HCT116 (cell line): Measurements from ENCODE around the gene SSX2IP. TPM values are rescaled to one million over a fixed set of nuclear protein-coding genes. Genes with fewer than 3 reads are reported as not detected.

ENCODE experiments used
- ATAC-seq: fragments of 200-7000 bp; cut with Tn5 transposase; 2 replicates; pipeline ENCODE4 v1.9.1; 2020; ENCODE audit warnings: mild to moderate bottlenecking, moderate library complexity
- BruUV-seq: library from RNA; stranded (reverse); fragments of 400-500 nt; replicated peaks from 2 replicates; lab custom pipeline; 2021; lab: Mats Ljungman, UMichigan
- CTCF ChIA-PET: fragments of 300-600 bp; sonication (Branson Sonifier 250); formaldehyde crosslinking; loops from one replicate; lab custom pipeline; 2021; ENCODE audit warnings: antibody characterized with exemption; lab: Charles Lee
- POLR2A ChIA-PET: fragments of 300-600, 350-600 bp; sonication (Branson Sonifier 250); formaldehyde crosslinking; loops from one replicate; lab custom pipeline; 2021; ENCODE audit warnings: antibody characterized with exemption; lab: Charles Lee
- RAD21 ChIA-PET, 2 experiments: fragments of 300-600 bp; sonication (Branson Sonifier 250); formaldehyde crosslinking; loops; one replicate each; lab custom pipeline; 2023; ENCODE audit warnings: low total read pairs in 2 of 2; ENCODE audit not compliant: uncharacterized antibody in 2 of 2, unreplicated experiment in 2 of 2, low non-redundant PET in 1 of 2; lab: Charles Lee
- DNase-seq: peaks from one replicate; pipeline ENCODE4 v3.0.0-alpha.2; 2010; ENCODE audit warnings: low read depth, low spot score
- H2AFZ ChIP-seq: fragments of 200-600 bp; shearing (Covaris generic), sonication (generic); 2 replicates; pipeline ENCODE4 v1.6.1; 2017; ENCODE audit warnings: low read depth, mixed run types, mixed read lengths, antibody characterized with exemption, low read length; ENCODE audit not compliant: poor library complexity, severe bottlenecking
- H3K27ac ChIP-seq: 2 replicates; pipeline ENCODE4 v1.5.1; 2012; ENCODE audit warnings: low read depth, low read length
- H3K27me3 ChIP-seq: fragments of 200-600 bp; sonication (generic); 2 replicates; pipeline ENCODE4 v1.6.1; 2016; ENCODE audit warnings: mixed run types, low read length, mixed read lengths; ENCODE audit not compliant: insufficient read depth
- H3K36me3 ChIP-seq, 2 experiments: fragments of 200-500 bp in 1 of 2; fragments of 200-600 bp in 1 of 2; sonication (Bioruptor generic) in 1 of 2; sonication (generic) in 1 of 2; 2 replicates each; pipeline versions ENCODE4 v1.5.1 to v1.6.1; 2014 to 2016; ENCODE audit warnings: low read length in 2 of 2, inconsistent platforms in 1 of 2, mixed read lengths in 1 of 2, mixed run types in 1 of 2; ENCODE audit not compliant: insufficient read depth in 2 of 2, control insufficient read depth in 1 of 2
- H3K4me1 ChIP-seq, 2 experiments: fragments of 200-600 bp in 1 of 2; sonication (generic) in 1 of 2; 2 replicates each; pipeline versions ENCODE4 v1.5.1 to v1.6.1; 2012 to 2017; ENCODE audit warnings: low read length in 2 of 2, inconsistent platforms in 1 of 2, mild to moderate bottlenecking in 1 of 2, mixed read lengths in 1 of 2, mixed run types in 1 of 2, moderate library complexity in 1 of 2; ENCODE audit not compliant: insufficient read depth in 2 of 2, control insufficient read depth in 1 of 2
- H3K4me2 ChIP-seq: fragments of 200-600 bp; sonication (generic); 2 replicates; pipeline ENCODE4 v1.6.1; 2017; ENCODE audit warnings: mixed run types, low read length, mixed read lengths
- H3K4me3 ChIP-seq, 2 experiments: fragments of 200-600 bp in 1 of 2; sonication (generic) in 1 of 2; replicated peaks in 1 of 2; 2 replicates each; pipeline ENCODE4 v1.5.1; 2011 to 2016; ENCODE audit warnings: low read length in 2 of 2, control low read depth in 1 of 2, low read depth in 1 of 2, mild to moderate bottlenecking in 1 of 2, mixed read lengths in 1 of 2, mixed run types in 1 of 2
- H3K79me2 ChIP-seq: fragments of 200-600 bp; sonication (generic); 2 replicates; pipeline ENCODE4 v1.6.1; 2017; ENCODE audit warnings: mild to moderate bottlenecking, mixed run types, low read length, moderate library complexity, mixed read lengths; ENCODE audit not compliant: insufficient read depth
- H3K9ac ChIP-seq: fragments of 200-600 bp; sonication (generic); 2 replicates; pipeline ENCODE4 v1.6.1; 2016; ENCODE audit warnings: low read length, mixed read lengths
- H3K9me2 ChIP-seq: fragments of 200-600 bp; sonication (generic), shearing (Covaris generic); 2 replicates; pipeline ENCODE4 v1.6.1; 2017; ENCODE audit warnings: mixed run types, mild to moderate bottlenecking, moderate library complexity; ENCODE audit not compliant: insufficient read depth
- H3K9me3 ChIP-seq, 2 experiments: fragments of 200-500 bp in 1 of 2; fragments of 200-600 bp in 1 of 2; sonication (Bioruptor generic) in 1 of 2; sonication (generic) in 1 of 2; 2 replicates each; pipeline ENCODE4 v1.6.1; 2014 to 2017; ENCODE audit warnings: low read length in 2 of 2, mixed read lengths in 2 of 2, inconsistent platforms in 1 of 2, low read depth in 1 of 2, mild to moderate bottlenecking in 1 of 2, mixed run types in 1 of 2, moderate library complexity in 1 of 2; ENCODE audit not compliant: control insufficient read depth in 1 of 2, insufficient read depth in 1 of 2
- H4K20me1 ChIP-seq: fragments of 200-600 bp; sonication (generic), shearing (Covaris generic); 2 replicates; pipeline ENCODE4 v1.6.1; 2017; ENCODE audit warnings: mixed run types, mild to moderate bottlenecking, moderate library complexity; ENCODE audit not compliant: insufficient read depth
- ATF3 ChIP-seq: IDR thresholded peaks from 2 replicates; pipeline ENCODE4 v1.6.1; 2012
- CBX3 ChIP-seq: IDR thresholded peaks from 2 replicates; pipeline ENCODE4 v1.6.1; 2012; ENCODE audit warnings: low read depth
- CEBPB ChIP-seq: IDR thresholded peaks from 2 replicates; pipeline ENCODE4 v1.6.1; 2012; ENCODE audit warnings: low read depth
- EGR1 ChIP-seq: IDR thresholded peaks from 2 replicates; pipeline ENCODE4 v1.6.1; 2012; ENCODE audit warnings: low read depth
- ELF1 ChIP-seq: IDR thresholded peaks from 2 replicates; pipeline ENCODE4 v1.6.1; 2012; ENCODE audit warnings: low read depth, borderline replicate concordance
- EZH2phosphoT487 ChIP-seq: fragments of 200-600 bp; IDR thresholded peaks from 2 replicates; pipeline ENCODE4 v1.6.1; 2018; ENCODE audit warnings: antibody characterized with exemption, borderline replicate concordance
- FOSL1 ChIP-seq: IDR thresholded peaks from 2 replicates; pipeline ENCODE4 v1.6.1; 2012; ENCODE audit warnings: low read depth
- MAX ChIP-seq: IDR thresholded peaks from 2 replicates; pipeline ENCODE4 v1.6.1; 2012
- POLR2A ChIP-seq: IDR thresholded peaks from 2 replicates; pipeline ENCODE4 v1.7.0; 2011; ENCODE audit warnings: borderline replicate concordance; ENCODE audit not compliant: insufficient read depth, insufficient read length; ENCODE audit errors: extremely low read depth
- RAD21 ChIP-seq: IDR thresholded peaks from 2 replicates; pipeline ENCODE4 v1.6.1; 2012; ENCODE audit warnings: low read depth, mild to moderate bottlenecking
- SIN3A ChIP-seq: IDR thresholded peaks from 2 replicates; pipeline ENCODE4 v1.6.1; 2012; ENCODE audit warnings: low read depth
- SRF ChIP-seq: IDR thresholded peaks from 2 replicates; pipeline ENCODE4 v1.6.1; 2012; ENCODE audit warnings: low read depth
- TCF7L2 ChIP-seq: IDR thresholded peaks from 2 replicates; pipeline ENCODE4 v1.7.0; 2011; ENCODE audit warnings: borderline replicate concordance, inconsistent platforms; ENCODE audit not compliant: insufficient read depth, insufficient read length; ENCODE audit errors: extremely low read depth
- YY1 ChIP-seq: IDR thresholded peaks from 2 replicates; pipeline ENCODE4 v1.6.1; 2011; ENCODE audit warnings: low read length, low read depth, moderate library complexity, mild to moderate bottlenecking; ENCODE audit not compliant: insufficient replicate concordance; ENCODE audit errors: extremely low read depth
- ZFX ChIP-seq: fragments of 450-650 bp; IDR thresholded peaks from 2 replicates; pipeline ENCODE4 v1.6.1; 2017
- ZNF274 ChIP-seq: fragments of 200-500 bp; sonication (Bioruptor generic); IDR thresholded peaks from 2 replicates; pipeline ENCODE4 v1.6.1; 2014; ENCODE audit warnings: mild to moderate bottlenecking, low read depth, low read length, inconsistent platforms
- intact Hi-C: fragments of 100-400 bp; cut with micrococcal nuclease; formaldehyde crosslinking; loops from 2 replicates; pipeline ENCODE4 v1.10.0; 2022
- total RNA-seq: library from RNA; stranded (reverse); gene quantifications from one replicate; pipeline ENCODE4 v1.2.1, GENCODE V29; 2021; ENCODE audit not compliant: unreplicated experiment
- TF ChIP-seq, protein P1 (sequence below): IDR thresholded peaks from 2 replicates; pipeline ENCODE4 v1.6.1; 2012; ENCODE audit warnings: low read depth
- TF ChIP-seq, protein P2 (sequence below): IDR thresholded peaks from 2 replicates; pipeline ENCODE4 v1.6.1; 2011; ENCODE audit warnings: mild to moderate bottlenecking, low read length, moderate library complexity; ENCODE audit not compliant: insufficient replicate concordance; ENCODE audit errors: extremely low read depth

SSX2IP gene
- total RNA-seq, 1 experiment from 2014 or later, result 51.5 TPM

- BruUV-seq, result no TSS peak
- Histone ChIP-seq H2AFZ (peak overlapping the region; percentile 63), H3K27ac (no peak overlapping the region), H3K4me1 (peaks cover 8 to 15% of the 10 kb centered on the region in 2 experiments), H3K9me2 (no peaks in the 10 kb centered on the region), H3K27me3 (no peaks in the 10 kb centered on the region), H3K79me2 (no peaks in the 10 kb centered on the region), H4K20me1 (no peaks in the 10 kb centered on the region), H3K4me3 (no peak overlapping the region), H3K9ac (no peak overlapping the region), H3K36me3 (no peaks in the 10 kb centered on the region), H3K9me3 (no peaks in the 10 kb centered on the region), H3K4me2 (peak overlapping the region; percentile 47)
- ATAC-seq (peak; percentile 77), DNase-seq (peak; percentile 22)
- CTCF ChIA-PET, result interaction anchor here (1.0 to 1.6 kb wide), 4 partner anchors 12 to 139 kb away, joined by 3 to 5 read pairs (median 4); no protein-coding TSS in a partner anchor
- POLR2A ChIA-PET, result interaction anchor here (1.4 kb wide), 1 partner anchor 10 kb away, joined by 4 read pairs; no protein-coding TSS in a partner anchor
- RAD21 ChIA-PET, result interaction anchor here in 1 of 2 experiments (0.5 kb wide), 1 partner anchor 477 kb away, joined by 3 read pairs; no protein-coding TSS in a partner anchor
- intact Hi-C loops, result no loop called here
- TF ChIP-seq EGR1 (no peak), CBX3 (no peak; the same call in 1 of the 2 replicates), ELF1 (no peak), MAX (no peak; the same call in 1 of the 2 replicates), ZNF274 (no peak), FOSL1 (peak; percentile 60; the same call in 1 of the 2 replicates), YY1 (no peak), SIN3A (no peak), TCF7L2 (no peak), SRF (no peak), RAD21 (no peak), ATF3 (no peak), ZFX (no peak), EZH2phosphoT487 (no peak), CEBPB (no peak), POLR2A (no peak)
- TF ChIP-seq, protein P1, sequence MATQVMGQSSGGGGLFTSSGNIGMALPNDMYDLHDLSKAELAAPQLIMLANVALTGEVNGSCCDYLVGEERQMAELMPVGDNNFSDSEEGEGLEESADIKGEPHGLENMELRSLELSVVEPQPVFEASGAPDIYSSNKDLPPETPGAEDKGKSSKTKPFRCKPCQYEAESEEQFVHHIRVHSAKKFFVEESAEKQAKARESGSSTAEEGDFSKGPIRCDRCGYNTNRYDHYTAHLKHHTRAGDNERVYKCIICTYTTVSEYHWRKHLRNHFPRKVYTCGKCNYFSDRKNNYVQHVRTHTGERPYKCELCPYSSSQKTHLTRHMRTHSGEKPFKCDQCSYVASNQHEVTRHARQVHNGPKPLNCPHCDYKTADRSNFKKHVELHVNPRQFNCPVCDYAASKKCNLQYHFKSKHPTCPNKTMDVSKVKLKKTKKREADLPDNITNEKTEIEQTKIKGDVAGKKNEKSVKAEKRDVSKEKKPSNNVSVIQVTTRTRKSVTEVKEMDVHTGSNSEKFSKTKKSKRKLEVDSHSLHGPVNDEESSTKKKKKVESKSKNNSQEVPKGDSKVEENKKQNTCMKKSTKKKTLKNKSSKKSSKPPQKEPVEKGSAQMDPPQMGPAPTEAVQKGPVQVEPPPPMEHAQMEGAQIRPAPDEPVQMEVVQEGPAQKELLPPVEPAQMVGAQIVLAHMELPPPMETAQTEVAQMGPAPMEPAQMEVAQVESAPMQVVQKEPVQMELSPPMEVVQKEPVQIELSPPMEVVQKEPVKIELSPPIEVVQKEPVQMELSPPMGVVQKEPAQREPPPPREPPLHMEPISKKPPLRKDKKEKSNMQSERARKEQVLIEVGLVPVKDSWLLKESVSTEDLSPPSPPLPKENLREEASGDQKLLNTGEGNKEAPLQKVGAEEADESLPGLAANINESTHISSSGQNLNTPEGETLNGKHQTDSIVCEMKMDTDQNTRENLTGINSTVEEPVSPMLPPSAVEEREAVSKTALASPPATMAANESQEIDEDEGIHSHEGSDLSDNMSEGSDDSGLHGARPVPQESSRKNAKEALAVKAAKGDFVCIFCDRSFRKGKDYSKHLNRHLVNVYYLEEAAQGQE, result no peak
- TF ChIP-seq, protein P2, sequence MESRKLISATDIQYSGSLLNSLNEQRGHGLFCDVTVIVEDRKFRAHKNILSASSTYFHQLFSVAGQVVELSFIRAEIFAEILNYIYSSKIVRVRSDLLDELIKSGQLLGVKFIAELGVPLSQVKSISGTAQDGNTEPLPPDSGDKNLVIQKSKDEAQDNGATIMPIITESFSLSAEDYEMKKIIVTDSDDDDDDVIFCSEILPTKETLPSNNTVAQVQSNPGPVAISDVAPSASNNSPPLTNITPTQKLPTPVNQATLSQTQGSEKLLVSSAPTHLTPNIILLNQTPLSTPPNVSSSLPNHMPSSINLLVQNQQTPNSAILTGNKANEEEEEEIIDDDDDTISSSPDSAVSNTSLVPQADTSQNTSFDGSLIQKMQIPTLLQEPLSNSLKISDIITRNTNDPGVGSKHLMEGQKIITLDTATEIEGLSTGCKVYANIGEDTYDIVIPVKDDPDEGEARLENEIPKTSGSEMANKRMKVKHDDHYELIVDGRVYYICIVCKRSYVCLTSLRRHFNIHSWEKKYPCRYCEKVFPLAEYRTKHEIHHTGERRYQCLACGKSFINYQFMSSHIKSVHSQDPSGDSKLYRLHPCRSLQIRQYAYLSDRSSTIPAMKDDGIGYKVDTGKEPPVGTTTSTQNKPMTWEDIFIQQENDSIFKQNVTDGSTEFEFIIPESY, result no peak
Observed at GRCh38 chr1:84632673-84633434, 57.4 kb downstream of the SSX2IP start.
